ENCODE measurements around the gene LUC7L2.

LUC7L2 gene

GRCh38 chr7:139396323-139396951 is 36.7 kb downstream of the LUC7L2 start:
- no peak for ATAC-seq (ENCODE audit: insufficient read depth, low read depth)
- H3K79me2 ChIP-seq (ENCODE audit: insufficient read depth, low read length) = peaks cover 79% of the 10 kb centered on the region
- DNase-seq = no peak
- H3K9me3 ChIP-seq (ENCODE audit: insufficient read depth, low read length, severe bottlenecking) = no peaks in the 10 kb centered on the region
- H2AFZ ChIP-seq (ENCODE audit: low read depth, low read length) = no peak overlapping the region
- no peak overlapping the region for H3K9ac ChIP-seq (ENCODE audit: low read depth, low read length)
- peaks cover 48% of the 10 kb centered on the region; the same call in 1 of the 2 replicates for H4K20me1 ChIP-seq (ENCODE audit: insufficient read depth, low read length)
- no peak overlapping the region for H3K4me3 ChIP-seq (ENCODE audit: low read depth in 1 of 2, low read length in 2 of 2)
- H3K36me3 ChIP-seq (ENCODE audit: insufficient read depth, low read length) = peaks cover 94% of the 10 kb centered on the region
- H3K4me2 ChIP-seq (ENCODE audit: insufficient read depth, low read length) = no peak overlapping the region
- no peaks in the 10 kb centered on the region for H3K27me3 ChIP-seq (ENCODE audit: insufficient read depth, low read length, poor library complexity)
- TF ChIP-seq CTCF (IDR thresholded peaks at IDR 0.05; ENCODE audit: borderline replicate concordance, extremely low read depth, low read length, poor library complexity, severe bottlenecking) (no peak), EZH2 (IDR thresholded peaks at IDR 0.05; ENCODE audit: borderline replicate concordance, low read depth, low read length, severe bottlenecking) (no peak)
- no peak overlapping the region for H3K27ac ChIP-seq (ENCODE audit: low read length)
- H3K4me1 ChIP-seq (ENCODE audit: insufficient read depth, low read length) = no peaks in the 10 kb centered on the region

GRCh38 chr7:139397192-139397591 is 37.5 kb downstream of the LUC7L2 start:
- no peak overlapping the region for H3K4me3 ChIP-seq (ENCODE audit: low read depth in 1 of 2, low read length in 2 of 2)
- peaks cover 79% of the 10 kb centered on the region for H3K79me2 ChIP-seq (ENCODE audit: insufficient read depth, low read length)
- no peaks in the 10 kb centered on the region for H3K4me1 ChIP-seq (ENCODE audit: insufficient read depth, low read length)
- TF ChIP-seq CTCF (IDR thresholded peaks at IDR 0.05; ENCODE audit: borderline replicate concordance, extremely low read depth, low read length, poor library complexity, severe bottlenecking) (no peak), EZH2 (IDR thresholded peaks at IDR 0.05; ENCODE audit: borderline replicate concordance, low read depth, low read length, severe bottlenecking) (no peak)
- DNase-seq (no peak), ATAC-seq (ENCODE audit: insufficient read depth, low read depth) (no peak)
- peaks cover 47% of the 10 kb centered on the region for H4K20me1 ChIP-seq (ENCODE audit: insufficient read depth, low read length)
- H3K9ac ChIP-seq (ENCODE audit: low read depth, low read length) = no peak overlapping the region
- no peak overlapping the region for H3K27ac ChIP-seq (ENCODE audit: low read length)
- peaks cover 94% of the 10 kb centered on the region for H3K36me3 ChIP-seq (ENCODE audit: insufficient read depth, low read length)
- no peak overlapping the region for H3K4me2 ChIP-seq (ENCODE audit: insufficient read depth, low read length)
- H3K27me3 ChIP-seq (ENCODE audit: insufficient read depth, low read length, poor library complexity) = no peaks in the 10 kb centered on the region
- H3K9me3 ChIP-seq (ENCODE audit: insufficient read depth, low read length, severe bottlenecking) = no peaks in the 10 kb centered on the region
- no peak overlapping the region for H2AFZ ChIP-seq (ENCODE audit: low read depth, low read length)

GRCh38 chr7:139403601-139404000 is 43.9 kb downstream of the LUC7L2 start:
- Histone ChIP-seq H3K4me2 (ENCODE audit: insufficient read depth, low read length) (no peak overlapping the region), H3K9ac (ENCODE audit: low read depth, low read length) (no peak overlapping the region), H3K9me3 (ENCODE audit: insufficient read depth, low read length, severe bottlenecking) (no peaks in the 10 kb centered on the region), H3K27ac (ENCODE audit: low read length) (no peak overlapping the region), H3K79me2 (ENCODE audit: insufficient read depth, low read length) (peaks cover 47% of the 10 kb centered on the region), H3K36me3 (ENCODE audit: insufficient read depth, low read length) (peaks cover 97% of the 10 kb centered on the region), H3K4me3 (ENCODE audit: low read depth in 1 of 2, low read length in 2 of 2) (no peak overlapping the region), H3K27me3 (ENCODE audit: insufficient read depth, low read length, poor library complexity) (no peaks in the 10 kb centered on the region), H2AFZ (ENCODE audit: low read depth, low read length) (no peak overlapping the region), H4K20me1 (ENCODE audit: insufficient read depth, low read length) (peaks cover 11% of the 10 kb centered on the region), H3K4me1 (ENCODE audit: insufficient read depth, low read length) (no peaks in the 10 kb centered on the region)
- ATAC-seq (ENCODE audit: insufficient read depth, low read depth) (no peak), DNase-seq (no peak)
- TF ChIP-seq CTCF (IDR thresholded peaks at IDR 0.05; ENCODE audit: borderline replicate concordance, extremely low read depth, low read length, poor library complexity, severe bottlenecking) (no peak), EZH2 (IDR thresholded peaks at IDR 0.05; ENCODE audit: borderline replicate concordance, low read depth, low read length, severe bottlenecking) (no peak)

Data from DND-41 (cell line).